Peyer's patch (tissue), 4 donors: Measurements from ENCODE around the gene BRD8. TPM values are rescaled to one million over a fixed set of nuclear protein-coding genes. Genes with fewer than 3 reads are reported as not detected.

Source experiments
- DNase-seq, 3 donors: peaks; one replicate each; pipeline ENCODE4 v3.0.0-alpha.2; 2017 to 2019
- H3K27ac ChIP-seq, 4 donors: fragments of 200-600 bp; sonication (generic); one replicate each; pipeline ENCODE4 v1.5.1; 2016 to 2019
- H3K27me3 ChIP-seq, 2 donors: fragments of 200-600 bp; sonication (generic); one replicate each; pipeline ENCODE4 v1.5.1; 2019
- H3K36me3 ChIP-seq, 3 donors: fragments of 200-600 bp; sonication (generic); one replicate each; pipeline ENCODE4 v1.5.1; 2016 to 2019
- H3K4me1 ChIP-seq, 4 donors: fragments of 200-600 bp; sonication (generic); one replicate each; pipeline ENCODE4 v1.5.1; 2016 to 2019
- H3K4me3 ChIP-seq, 4 donors: fragments of 200-600 bp; sonication (generic); 1 replicate in 3 of 4; 2 replicates in 1 of 4; pipeline ENCODE4 v1.5.1; 2016 to 2019; ENCODE audit warnings: mild to moderate bottlenecking in 1 of 4
- H3K9me3 ChIP-seq, 4 donors: fragments of 200-600 bp; sonication (generic); one replicate each; pipeline ENCODE4 v1.5.1; 2016 to 2019; ENCODE audit warnings: mild to moderate bottlenecking in 1 of 4
- POLR2A ChIP-seq, 2 donors: fragments of 450-650 bp; IDR thresholded peaks; one replicate each; pipeline ENCODE4 v1.5.1; 2017; ENCODE audit warnings: antibody characterized with exemption in 2 of 2, mild to moderate bottlenecking in 2 of 2, moderate library complexity in 2 of 2
- total RNA-seq, 4 donors: library from RNA; depleted of rRNA; stranded (reverse); fragments of >200 nt; gene quantifications; one replicate each; pipeline ENCODE4 v1.1.0, GENCODE V29; 2016
- TF ChIP-seq, protein P1 (sequence below), 6 experiments: fragments of 450-650 bp in 4 of 6; fragments of 200-600 bp in 2 of 6; sonication (generic) in 1 of 6; IDR thresholded peaks; one replicate each; pipeline ENCODE4 v1.5.1; 2017 to 2019; ENCODE audit warnings: antibody characterized with exemption in 6 of 6, mild to moderate bottlenecking in 3 of 6, moderate library complexity in 1 of 6

The BRD8 gene
- total RNA-seq, 4 donors from 2014 or later: 42.2 to 130 (median 70.8) TPM

DNA sequence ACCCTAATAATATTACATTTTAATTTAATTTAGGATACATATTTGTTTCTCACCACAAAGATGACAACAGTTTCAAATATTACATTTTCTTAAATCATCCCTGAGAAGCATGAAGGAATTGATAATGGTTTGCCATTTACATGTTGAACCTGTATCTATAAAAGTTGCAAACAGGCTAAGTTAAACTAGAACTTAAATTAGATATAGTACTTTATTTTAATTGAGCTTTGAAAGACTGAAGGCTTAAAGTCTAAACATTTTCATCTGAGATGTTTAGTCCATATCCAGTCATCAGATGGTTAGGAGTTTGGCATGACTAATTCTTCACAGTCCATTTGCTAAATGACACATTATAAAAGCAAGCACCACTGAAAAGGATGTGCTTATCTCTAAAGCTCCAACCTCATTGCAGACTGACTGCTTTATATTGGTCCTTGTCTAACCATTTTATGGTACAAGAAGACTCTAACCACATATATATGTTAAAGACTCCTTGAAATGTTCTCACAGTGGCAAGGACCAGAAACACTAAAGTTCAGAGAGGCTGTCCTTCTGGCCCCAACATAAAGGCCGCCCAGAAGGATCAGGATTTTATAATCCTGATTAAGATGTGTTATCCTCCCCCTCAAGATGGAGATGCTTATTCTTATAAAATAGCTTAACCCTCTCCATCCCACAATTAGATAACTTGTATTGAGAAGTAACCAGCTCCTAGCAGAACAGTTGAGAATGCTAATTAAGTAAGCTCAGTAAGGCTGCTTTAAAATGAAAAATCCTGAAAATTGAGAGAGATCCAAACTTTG lies 68.8 kb downstream of the BRD8 start:
- H3K27ac ChIP-seq: no peak overlapping the region
- DNase-seq: no peak
- no peaks in the 10 kb centered on the region for H3K27me3 ChIP-seq
- H3K9me3 ChIP-seq: no peaks in the 10 kb centered on the region
- H3K36me3 ChIP-seq: no peaks in the 10 kb centered on the region
- TF ChIP-seq POLR2A (IDR thresholded peaks at IDR 0.05): no peak
- TF ChIP-seq, protein P1, sequence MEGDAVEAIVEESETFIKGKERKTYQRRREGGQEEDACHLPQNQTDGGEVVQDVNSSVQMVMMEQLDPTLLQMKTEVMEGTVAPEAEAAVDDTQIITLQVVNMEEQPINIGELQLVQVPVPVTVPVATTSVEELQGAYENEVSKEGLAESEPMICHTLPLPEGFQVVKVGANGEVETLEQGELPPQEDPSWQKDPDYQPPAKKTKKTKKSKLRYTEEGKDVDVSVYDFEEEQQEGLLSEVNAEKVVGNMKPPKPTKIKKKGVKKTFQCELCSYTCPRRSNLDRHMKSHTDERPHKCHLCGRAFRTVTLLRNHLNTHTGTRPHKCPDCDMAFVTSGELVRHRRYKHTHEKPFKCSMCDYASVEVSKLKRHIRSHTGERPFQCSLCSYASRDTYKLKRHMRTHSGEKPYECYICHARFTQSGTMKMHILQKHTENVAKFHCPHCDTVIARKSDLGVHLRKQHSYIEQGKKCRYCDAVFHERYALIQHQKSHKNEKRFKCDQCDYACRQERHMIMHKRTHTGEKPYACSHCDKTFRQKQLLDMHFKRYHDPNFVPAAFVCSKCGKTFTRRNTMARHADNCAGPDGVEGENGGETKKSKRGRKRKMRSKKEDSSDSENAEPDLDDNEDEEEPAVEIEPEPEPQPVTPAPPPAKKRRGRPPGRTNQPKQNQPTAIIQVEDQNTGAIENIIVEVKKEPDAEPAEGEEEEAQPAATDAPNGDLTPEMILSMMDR (IDR thresholded peaks at IDR 0.05): no peak
- no peak overlapping the region for H3K4me3 ChIP-seq
- H3K4me1 ChIP-seq: no peaks in the 10 kb centered on the region

DNA sequence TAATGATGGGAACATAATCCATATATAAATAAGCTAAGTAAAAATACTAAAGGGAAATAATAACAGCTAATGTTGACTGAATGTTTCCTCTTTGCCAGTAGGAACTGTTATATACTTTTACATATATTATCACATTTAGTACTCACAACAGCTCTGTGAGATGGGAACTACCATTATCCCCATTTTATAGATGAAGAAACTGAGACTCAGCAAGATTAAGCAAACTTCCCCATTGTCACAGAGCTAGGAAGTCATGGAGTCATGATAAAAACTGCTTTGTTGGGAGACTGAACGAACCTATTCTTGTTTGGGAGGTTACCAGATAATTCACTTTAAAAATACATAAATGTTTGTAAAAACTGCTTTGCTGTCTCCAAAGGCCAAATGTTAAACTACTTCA lies 71.2 kb downstream of the BRD8 start:
- Histone ChIP-seq H3K4me3 (no peak overlapping the region), H3K9me3 (no peaks in the 10 kb centered on the region), H3K27me3 (no peaks in the 10 kb centered on the region), H3K4me1 (no peaks in the 10 kb centered on the region), H3K36me3 (no peaks in the 10 kb centered on the region), H3K27ac (no peak overlapping the region)
- DNase-seq: no peak
- no peak for TF ChIP-seq POLR2A (IDR thresholded peaks at IDR 0.05)
- TF ChIP-seq, protein P1 (IDR thresholded peaks at IDR 0.05): no peak

DNA sequence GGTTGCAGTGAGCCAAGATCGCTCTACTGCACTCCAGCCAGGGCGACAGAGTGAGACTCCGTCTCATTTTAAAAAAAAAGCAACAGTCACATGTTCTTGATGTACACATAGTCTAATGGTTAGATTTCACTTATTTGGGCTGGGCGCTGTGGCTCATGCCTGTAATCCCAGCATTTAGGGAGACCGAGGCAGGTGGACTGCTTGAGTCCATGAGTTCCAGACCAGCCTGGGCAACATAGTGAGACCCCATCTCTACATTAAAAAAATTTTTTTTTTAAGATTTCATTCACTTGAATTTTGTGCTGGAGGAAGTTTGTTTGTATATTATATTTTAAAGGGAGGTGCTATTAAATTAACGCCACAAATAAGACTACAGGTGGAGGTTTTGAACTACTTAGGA lies 72.7 kb downstream of the BRD8 start:
- Histone ChIP-seq H3K27ac (no peak overlapping the region), H3K4me1 (no peaks in the 10 kb centered on the region), H3K4me3 (no peak overlapping the region), H3K36me3 (no peaks in the 10 kb centered on the region), H3K9me3 (no peaks in the 10 kb centered on the region), H3K27me3 (no peaks in the 10 kb centered on the region)
- no peak for DNase-seq
- TF ChIP-seq, protein P1 (IDR thresholded peaks at IDR 0.05): no peak

DNA sequence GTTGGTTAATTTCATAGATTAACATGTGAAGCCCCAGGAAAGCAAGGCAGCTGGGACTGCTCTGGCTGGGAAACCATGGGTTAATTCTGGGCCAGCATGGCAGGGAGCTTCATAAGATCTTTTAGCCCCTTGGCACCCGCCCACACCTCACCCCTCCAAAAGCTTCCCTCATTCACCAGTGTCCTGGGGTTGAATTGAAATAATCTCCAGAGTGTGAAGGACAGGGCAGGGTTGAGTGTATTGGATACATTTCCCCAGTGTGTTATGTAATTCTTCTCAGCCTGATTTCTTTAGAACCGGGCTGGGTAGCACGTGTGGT lies 75.2 kb downstream of the BRD8 start:
- DNase-seq: no peak
- H3K4me3 ChIP-seq: no peak overlapping the region
- H3K27ac ChIP-seq: no peak overlapping the region
- TF ChIP-seq, protein P1 (IDR thresholded peaks at IDR 0.05): no peak
- TF ChIP-seq POLR2A (IDR thresholded peaks at IDR 0.05): no peak
- no peaks in the 10 kb centered on the region for H3K27me3 ChIP-seq
- no peaks in the 10 kb centered on the region for H3K4me1 ChIP-seq
- no peaks in the 10 kb centered on the region for H3K9me3 ChIP-seq
- H3K36me3 ChIP-seq: no peaks in the 10 kb centered on the region

DNA sequence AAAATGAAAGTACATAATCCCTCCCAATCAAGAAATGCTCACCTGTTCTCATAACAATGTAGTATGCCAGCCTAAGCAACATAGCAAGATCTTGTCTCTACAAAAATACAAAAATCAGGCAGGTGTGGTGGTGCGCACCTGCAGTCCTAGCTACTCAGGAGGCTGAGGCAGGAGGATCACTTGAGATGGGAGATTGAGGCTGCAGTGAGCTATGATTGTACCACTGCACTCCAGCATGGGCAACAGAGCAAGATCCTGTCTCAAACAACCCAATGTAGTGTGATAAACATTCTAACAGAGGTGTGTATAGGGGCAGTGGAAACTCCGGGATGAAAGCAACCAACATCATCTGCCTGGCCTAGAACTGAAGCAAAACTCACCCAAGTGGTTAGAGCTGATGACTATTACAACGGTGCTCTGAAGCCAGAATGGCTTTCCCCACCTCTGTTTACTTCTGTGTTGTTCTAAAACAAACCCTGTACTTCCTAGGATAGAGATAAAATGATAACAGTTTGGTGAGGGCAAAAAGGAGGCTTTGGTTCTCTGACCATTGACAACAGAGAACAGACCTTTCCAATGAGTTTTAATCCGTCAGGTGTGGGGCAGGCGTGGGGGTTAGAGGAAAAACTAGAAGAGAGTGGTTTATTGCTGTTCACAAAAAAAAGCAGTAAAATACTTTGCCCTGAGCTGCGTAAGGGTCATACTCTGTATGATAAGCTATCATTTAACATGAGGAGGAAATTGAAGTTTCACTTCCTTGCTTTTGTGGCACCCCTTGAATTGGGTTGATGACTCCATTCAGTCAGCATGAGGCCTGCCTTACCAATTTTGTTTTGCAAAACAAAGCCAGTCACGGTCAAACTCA lies 75.7 kb downstream of the BRD8 start:
- Histone ChIP-seq H3K4me3 (no peak overlapping the region), H3K4me1 (no peaks in the 10 kb centered on the region), H3K27me3 (no peaks in the 10 kb centered on the region), H3K36me3 (no peaks in the 10 kb centered on the region), H3K9me3 (no peaks in the 10 kb centered on the region), H3K27ac (no peak overlapping the region)
- no peak for DNase-seq
- no peak for TF ChIP-seq POLR2A (IDR thresholded peaks at IDR 0.05)
- TF ChIP-seq, protein P1 (IDR thresholded peaks at IDR 0.05): no peak
